ENCODE data around the gene ADGRG1.

Gene ADGRG1

GRCh38 chr16:57616241-57616640, 12.2 kb upstream of the ADGRG1 start:
- Histone ChIP-seq H3K4me3 (ENCODE audit: low read depth in 1 of 2, low read length in 2 of 2) (no peak overlapping the region), H3K36me3 (ENCODE audit: control insufficient read depth in 1 of 2, insufficient read depth in 2 of 2, low read length in 2 of 2) (no peaks in the 10 kb centered on the region), H3K27me3 (ENCODE audit: low read depth, low read length) (no peaks in the 10 kb centered on the region), H3K9me3 (ENCODE audit: control insufficient read depth in 1 of 2, low read length in 2 of 2) (no peaks in the 10 kb centered on the region), H3K4me1 (ENCODE audit: control insufficient read depth in 1 of 2, insufficient read depth in 2 of 2, low read length in 2 of 2) (no peaks in the 10 kb centered on the region), H3K27ac (ENCODE audit: low read length) (no peak overlapping the region)

DNA sequence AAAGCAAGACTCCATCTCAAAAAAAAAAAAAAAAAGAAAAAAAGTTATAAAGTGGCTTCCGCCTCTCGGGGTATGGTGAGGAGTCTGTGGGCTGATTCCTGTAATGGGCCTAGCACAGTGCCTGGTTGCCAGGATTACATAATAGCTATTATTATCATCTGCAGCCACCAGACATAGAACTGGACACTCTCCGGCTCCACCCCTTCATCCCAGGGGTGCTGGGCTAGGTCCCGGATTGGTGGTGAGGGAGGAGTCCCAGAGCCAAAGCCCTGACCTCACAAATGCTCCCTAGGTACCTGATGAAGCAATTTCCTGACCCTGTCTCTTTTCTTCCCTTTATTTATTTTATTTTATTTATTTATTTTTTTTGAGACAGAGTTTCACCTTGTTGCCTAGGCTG, 11.6 kb upstream of the ADGRG1 start:
- Histone ChIP-seq H3K27me3 (ENCODE audit: low read depth, low read length) (no peaks in the 10 kb centered on the region), H3K4me3 (ENCODE audit: low read depth in 1 of 2, low read length in 2 of 2) (no peak overlapping the region), H3K4me1 (ENCODE audit: control insufficient read depth in 1 of 2, insufficient read depth in 2 of 2, low read length in 2 of 2) (no peaks in the 10 kb centered on the region), H3K9me3 (ENCODE audit: control insufficient read depth in 1 of 2, low read length in 2 of 2) (no peaks in the 10 kb centered on the region), H3K27ac (ENCODE audit: low read length) (no peak overlapping the region), H3K36me3 (ENCODE audit: control insufficient read depth in 1 of 2, insufficient read depth in 2 of 2, low read length in 2 of 2) (no peaks in the 10 kb centered on the region)

- Histone ChIP-seq H3K36me3 (ENCODE audit: control insufficient read depth in 1 of 2, insufficient read depth in 2 of 2, low read length in 2 of 2) (no peaks in the 10 kb centered on the region), H3K4me1 (ENCODE audit: control insufficient read depth in 1 of 2, insufficient read depth in 2 of 2, low read length in 2 of 2) (peaks cover 0 to under 1% of the 10 kb centered on the region in 2 donors), H3K27me3 (ENCODE audit: low read depth, low read length) (no peaks in the 10 kb centered on the region), H3K27ac (ENCODE audit: low read length) (no peak overlapping the region), H3K4me3 (ENCODE audit: low read depth in 1 of 2, low read length in 2 of 2) (no peak overlapping the region), H3K9me3 (ENCODE audit: control insufficient read depth in 1 of 2, low read length in 2 of 2) (no peaks in the 10 kb centered on the region)
These were observed 10.8 kb upstream of the ADGRG1 start for GRCh38 chr16:57617604-57618111.

DNA sequence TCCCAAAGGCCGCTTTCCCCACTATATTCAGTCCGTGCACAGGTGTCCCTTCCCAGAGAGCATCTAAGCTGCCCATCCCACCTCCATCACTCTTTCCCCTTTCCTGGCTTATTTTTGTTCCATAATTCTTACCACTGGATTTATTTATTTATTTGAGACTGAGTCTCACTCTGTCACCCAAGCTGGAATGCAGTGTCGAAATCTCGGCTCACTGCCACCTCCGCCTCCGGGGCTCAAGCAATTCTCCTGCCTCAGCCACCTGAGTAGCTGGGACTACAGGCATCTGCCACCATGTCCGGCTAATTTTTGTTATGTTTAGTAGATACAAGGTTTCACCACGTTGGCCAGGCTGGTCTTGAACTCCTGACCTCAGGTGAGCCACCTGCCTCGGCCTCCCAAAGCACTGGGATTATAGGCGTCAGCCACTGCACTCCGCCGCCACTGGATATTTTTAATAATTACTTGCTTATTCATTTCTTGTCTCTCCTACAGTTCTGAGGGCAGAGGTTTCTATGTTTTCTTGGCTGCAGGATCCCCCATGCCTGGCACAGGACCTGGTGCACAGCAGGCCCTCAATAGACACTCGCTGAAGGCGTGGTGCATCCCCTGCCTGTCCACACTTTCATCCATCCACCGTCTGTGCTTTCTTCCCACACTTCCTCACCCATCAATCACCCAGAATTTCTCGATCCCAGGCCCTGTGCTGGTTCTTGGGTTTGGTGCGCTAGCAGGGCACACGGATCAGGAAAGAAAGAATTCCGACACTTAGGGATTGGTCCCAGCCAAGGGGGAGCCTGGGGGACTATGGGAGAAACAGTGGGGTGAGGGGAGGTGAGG, 9.9 kb upstream of the ADGRG1 start:
- Histone ChIP-seq H3K9me3 (ENCODE audit: control insufficient read depth in 1 of 2, low read length in 2 of 2) (no peaks in the 10 kb centered on the region), H3K27me3 (ENCODE audit: low read depth, low read length) (no peaks in the 10 kb centered on the region), H3K27ac (ENCODE audit: low read length) (no peak overlapping the region), H3K4me3 (ENCODE audit: low read depth in 1 of 2, low read length in 2 of 2) (no peak overlapping the region), H3K4me1 (ENCODE audit: control insufficient read depth in 1 of 2, insufficient read depth in 2 of 2, low read length in 2 of 2) (peaks cover 0 to 5% of the 10 kb centered on the region in 2 donors), H3K36me3 (ENCODE audit: control insufficient read depth in 1 of 2, insufficient read depth in 2 of 2, low read length in 2 of 2) (no peaks in the 10 kb centered on the region)

GRCh38 chr16:57619133-57619605, 9.3 kb upstream of the ADGRG1 start:
- no peaks in the 10 kb centered on the region for H3K27me3 ChIP-seq (ENCODE audit: low read depth, low read length)
- no peak overlapping the region for H3K27ac ChIP-seq (ENCODE audit: low read length)
- H3K36me3 ChIP-seq (ENCODE audit: control insufficient read depth in 1 of 2, insufficient read depth in 2 of 2, low read length in 2 of 2): no peaks in the 10 kb centered on the region
- H3K4me3 ChIP-seq (ENCODE audit: low read depth in 1 of 2, low read length in 2 of 2): no peak overlapping the region
- H3K9me3 ChIP-seq (ENCODE audit: control insufficient read depth in 1 of 2, low read length in 2 of 2): no peaks in the 10 kb centered on the region
- H3K4me1 ChIP-seq (ENCODE audit: control insufficient read depth in 1 of 2, insufficient read depth in 2 of 2, low read length in 2 of 2): peaks cover 0 to 6% of the 10 kb centered on the region in 2 donors

DNA sequence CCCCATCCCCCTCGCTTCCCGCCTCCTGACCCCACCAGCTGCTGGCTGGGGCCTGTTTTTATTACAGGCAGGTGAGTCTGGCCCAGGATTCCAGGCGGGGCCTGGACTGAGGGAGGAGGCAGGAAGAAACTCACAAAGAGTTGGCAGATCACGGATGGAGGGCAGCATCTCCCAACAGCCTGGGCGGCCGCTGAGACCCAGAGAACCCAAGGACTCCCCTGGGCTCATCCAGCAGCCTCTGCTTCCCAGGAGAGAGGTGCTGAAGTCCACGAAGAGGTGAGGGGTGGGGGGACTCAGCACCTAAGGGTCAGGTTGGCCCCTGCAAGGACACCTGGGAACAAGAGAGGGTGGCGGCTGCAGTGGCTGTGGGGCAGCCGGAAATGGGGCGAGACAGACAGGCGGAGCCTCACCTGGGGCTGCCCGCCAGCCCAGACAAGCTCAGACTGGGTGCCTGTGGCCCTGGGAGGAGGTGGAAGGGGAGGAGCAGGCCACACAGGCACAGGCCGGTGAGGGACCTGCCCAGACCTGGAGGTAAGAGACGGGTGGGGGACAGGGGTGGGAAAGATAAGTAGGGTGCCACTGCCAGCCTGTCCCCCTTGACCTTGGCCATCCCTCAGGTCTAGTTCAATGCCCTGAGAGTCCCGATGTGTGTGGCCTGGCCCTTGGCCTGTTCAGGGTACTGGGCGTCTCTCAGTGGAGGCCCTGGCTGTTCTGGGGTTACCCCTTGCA, 8.7 kb upstream of the ADGRG1 start:
- Histone ChIP-seq H3K36me3 (ENCODE audit: control insufficient read depth in 1 of 2, insufficient read depth in 2 of 2, low read length in 2 of 2) (no peaks in the 10 kb centered on the region), H3K9me3 (ENCODE audit: control insufficient read depth in 1 of 2, low read length in 2 of 2) (no peaks in the 10 kb centered on the region), H3K27me3 (ENCODE audit: low read depth, low read length) (no peaks in the 10 kb centered on the region), H3K27ac (ENCODE audit: low read length) (no peak overlapping the region), H3K4me1 (ENCODE audit: control insufficient read depth in 1 of 2, insufficient read depth in 2 of 2, low read length in 2 of 2) (peaks cover 0 to 12% of the 10 kb centered on the region in 2 donors), H3K4me3 (ENCODE audit: low read depth in 1 of 2, low read length in 2 of 2) (no peak overlapping the region)

GRCh38 chr16:57620335-57621231, 7.8 kb upstream of the ADGRG1 start:
- Histone ChIP-seq H3K9me3 (ENCODE audit: control insufficient read depth in 1 of 2, low read length in 2 of 2) (no peaks in the 10 kb centered on the region), H3K4me3 (ENCODE audit: low read depth in 1 of 2, low read length in 2 of 2) (no peak overlapping the region), H3K36me3 (ENCODE audit: control insufficient read depth in 1 of 2, insufficient read depth in 2 of 2, low read length in 2 of 2) (no peaks in the 10 kb centered on the region), H3K27ac (ENCODE audit: low read length) (no peak overlapping the region), H3K27me3 (ENCODE audit: low read depth, low read length) (no peaks in the 10 kb centered on the region), H3K4me1 (ENCODE audit: control insufficient read depth in 1 of 2, insufficient read depth in 2 of 2, low read length in 2 of 2) (peaks cover 0 to 16% of the 10 kb centered on the region in 2 donors)

DNA sequence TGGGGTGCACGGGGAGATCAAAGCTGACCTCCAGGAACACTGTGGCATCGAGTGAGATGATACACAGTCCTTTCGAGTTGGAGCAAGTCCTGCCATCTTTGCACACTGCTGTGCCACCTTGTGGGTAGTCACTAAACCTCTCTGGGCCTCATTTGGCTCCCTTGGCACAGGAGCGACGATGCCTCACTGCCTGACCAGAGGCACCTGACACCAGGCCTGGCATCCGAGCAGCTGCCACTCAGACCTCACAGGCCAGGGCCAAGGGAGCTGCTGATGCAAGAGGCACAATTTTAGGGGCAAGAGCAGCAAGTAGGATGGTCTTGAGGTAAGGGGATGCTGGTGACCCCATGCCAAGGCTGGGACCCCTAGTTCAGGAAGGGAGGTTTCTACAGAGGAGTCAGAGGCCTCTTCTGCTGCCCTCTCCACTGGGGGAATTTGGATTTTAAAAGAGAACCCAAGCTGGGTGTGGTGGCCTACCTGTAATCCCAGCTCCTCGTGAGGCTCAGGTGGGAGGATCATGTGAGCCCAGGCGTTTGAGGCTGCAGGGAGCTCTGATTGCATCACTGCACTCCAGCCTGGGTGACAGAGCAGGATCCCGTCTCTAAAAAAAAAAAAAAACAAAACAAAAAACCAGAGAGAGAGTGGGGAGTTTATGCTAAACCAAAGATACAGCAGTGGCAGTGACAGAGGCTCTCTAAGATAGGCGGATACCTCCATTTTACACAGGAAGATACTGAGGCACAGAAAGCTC, 6.7 kb upstream of the ADGRG1 start:
- Histone ChIP-seq H3K4me3 (ENCODE audit: low read depth in 1 of 2, low read length in 2 of 2) (no peak overlapping the region), H3K36me3 (ENCODE audit: control insufficient read depth in 1 of 2, insufficient read depth in 2 of 2, low read length in 2 of 2) (no peaks in the 10 kb centered on the region), H3K4me1 (ENCODE audit: control insufficient read depth in 1 of 2, insufficient read depth in 2 of 2, low read length in 2 of 2) (peaks cover 0 to 16% of the 10 kb centered on the region in 2 donors), H3K9me3 (ENCODE audit: control insufficient read depth in 1 of 2, low read length in 2 of 2) (no peaks in the 10 kb centered on the region), H3K27me3 (ENCODE audit: low read depth, low read length) (no peaks in the 10 kb centered on the region), H3K27ac (ENCODE audit: low read length) (no peak overlapping the region)

DNA sequence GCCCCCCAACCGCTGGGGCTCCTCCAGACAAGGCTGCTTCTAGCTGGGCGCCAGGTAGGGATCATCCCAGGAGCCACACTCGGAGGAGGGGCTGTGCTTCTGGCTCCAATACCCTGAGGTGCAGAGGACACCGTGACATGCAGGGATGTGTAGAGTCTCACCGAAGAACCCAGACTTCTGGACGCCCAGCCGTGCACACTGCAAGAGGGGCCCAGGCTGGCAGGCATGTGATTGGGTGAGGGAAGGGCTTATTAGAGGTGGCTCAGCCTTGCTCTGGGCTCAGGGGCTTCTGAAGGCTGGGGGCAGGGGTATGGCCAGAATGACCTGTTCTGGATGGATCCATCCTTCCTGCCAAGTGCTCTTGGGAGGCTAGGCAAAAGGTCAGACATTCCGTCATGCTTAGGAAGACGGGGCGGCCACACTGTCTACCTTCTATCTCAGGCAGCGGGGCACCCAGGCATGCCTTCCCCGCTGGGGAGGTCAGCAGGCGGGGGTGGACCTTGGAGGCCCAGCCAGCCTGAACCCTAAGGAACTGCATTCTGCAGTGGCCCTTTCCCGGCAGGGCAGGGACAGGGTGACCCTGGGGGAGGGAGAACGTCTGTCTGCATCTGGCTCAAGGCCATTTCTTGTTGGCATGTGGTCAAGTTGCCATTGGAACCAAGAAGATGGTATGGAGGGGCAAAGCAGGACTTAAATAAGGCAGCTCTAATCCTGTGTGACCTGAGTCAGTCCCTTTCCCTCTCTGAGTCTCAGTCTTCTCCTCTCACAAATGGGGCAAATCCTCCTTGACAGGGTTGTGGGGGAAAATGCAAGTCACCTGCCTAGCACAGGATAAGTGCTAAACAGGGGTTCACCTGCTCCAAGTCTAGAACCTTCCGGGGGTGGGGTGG, 5.8 kb upstream of the ADGRG1 start:
- H3K27ac ChIP-seq (ENCODE audit: low read length): no peak overlapping the region
- peaks cover 0 to 16% of the 10 kb centered on the region in 2 donors for H3K4me1 ChIP-seq (ENCODE audit: control insufficient read depth in 1 of 2, insufficient read depth in 2 of 2, low read length in 2 of 2)
- no peaks in the 10 kb centered on the region for H3K27me3 ChIP-seq (ENCODE audit: low read depth, low read length)

More for the DNA sequence above, 5.8 kb upstream of the ADGRG1 start:
- Histone ChIP-seq H3K36me3 (ENCODE audit: control insufficient read depth in 1 of 2, insufficient read depth in 2 of 2, low read length in 2 of 2) (no peaks in the 10 kb centered on the region), H3K4me3 (ENCODE audit: low read depth in 1 of 2, low read length in 2 of 2) (no peak overlapping the region), H3K9me3 (ENCODE audit: control insufficient read depth in 1 of 2, low read length in 2 of 2) (no peaks in the 10 kb centered on the region)
